SK-N-SH (cell line): ENCODE measurements around the gene IFNL4.

Experiments
- MXI1 ChIP-seq: IDR thresholded peaks from 2 replicates; pipeline ENCODE4 v1.6.1; 2012; ENCODE audit warnings: mild to moderate bottlenecking, low read depth, low read length, improper control_type of control experiment
- NFIC ChIP-seq: IDR thresholded peaks from 2 replicates; pipeline ENCODE4 v1.4.0; 2012; ENCODE audit warnings: borderline replicate concordance
- POLR2AphosphoS5 ChIP-seq: IDR thresholded peaks from 2 replicates; pipeline ENCODE4 v1.6.1; 2012; ENCODE audit warnings: low read depth, low read length
- TF ChIP-seq, protein P1 (sequence below): fragments of 200-600 bp; sonication (generic); IDR thresholded peaks from 2 replicates; pipeline ENCODE4 v1.6.1; 2017; ENCODE audit warnings: antibody characterized with exemption, mild to moderate bottlenecking, moderate library complexity
- TF ChIP-seq, protein P2 (sequence below): IDR thresholded peaks from 2 replicates; pipeline ENCODE4 v1.6.1; 2012; ENCODE audit warnings: mild to moderate bottlenecking, low read depth, low read length, moderate library complexity

DNA sequence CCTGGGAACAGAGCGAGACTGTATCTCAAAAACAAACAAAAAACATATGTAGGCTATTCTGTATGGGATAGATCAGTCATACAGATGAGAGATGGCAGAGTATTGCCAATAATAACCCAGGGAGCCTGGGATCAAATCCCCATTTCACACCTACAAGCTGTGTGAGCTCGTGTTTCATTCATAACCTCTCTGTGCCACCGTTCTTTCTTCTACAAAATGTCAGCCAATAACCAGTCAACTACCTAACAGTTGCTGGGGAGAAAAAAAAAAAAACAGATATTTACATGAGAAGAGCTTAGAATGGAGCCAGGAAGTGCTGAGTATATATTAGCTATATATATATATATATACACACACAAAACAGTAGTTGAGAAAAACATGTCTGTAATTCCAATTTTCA is 13.0 kb upstream of the IFNL4 start:
- TF ChIP-seq, protein P1, sequence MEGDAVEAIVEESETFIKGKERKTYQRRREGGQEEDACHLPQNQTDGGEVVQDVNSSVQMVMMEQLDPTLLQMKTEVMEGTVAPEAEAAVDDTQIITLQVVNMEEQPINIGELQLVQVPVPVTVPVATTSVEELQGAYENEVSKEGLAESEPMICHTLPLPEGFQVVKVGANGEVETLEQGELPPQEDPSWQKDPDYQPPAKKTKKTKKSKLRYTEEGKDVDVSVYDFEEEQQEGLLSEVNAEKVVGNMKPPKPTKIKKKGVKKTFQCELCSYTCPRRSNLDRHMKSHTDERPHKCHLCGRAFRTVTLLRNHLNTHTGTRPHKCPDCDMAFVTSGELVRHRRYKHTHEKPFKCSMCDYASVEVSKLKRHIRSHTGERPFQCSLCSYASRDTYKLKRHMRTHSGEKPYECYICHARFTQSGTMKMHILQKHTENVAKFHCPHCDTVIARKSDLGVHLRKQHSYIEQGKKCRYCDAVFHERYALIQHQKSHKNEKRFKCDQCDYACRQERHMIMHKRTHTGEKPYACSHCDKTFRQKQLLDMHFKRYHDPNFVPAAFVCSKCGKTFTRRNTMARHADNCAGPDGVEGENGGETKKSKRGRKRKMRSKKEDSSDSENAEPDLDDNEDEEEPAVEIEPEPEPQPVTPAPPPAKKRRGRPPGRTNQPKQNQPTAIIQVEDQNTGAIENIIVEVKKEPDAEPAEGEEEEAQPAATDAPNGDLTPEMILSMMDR = no peak
- TF ChIP-seq MXI1 (no peak), POLR2AphosphoS5 (no peak), NFIC (no peak)
- TF ChIP-seq, protein P2, sequence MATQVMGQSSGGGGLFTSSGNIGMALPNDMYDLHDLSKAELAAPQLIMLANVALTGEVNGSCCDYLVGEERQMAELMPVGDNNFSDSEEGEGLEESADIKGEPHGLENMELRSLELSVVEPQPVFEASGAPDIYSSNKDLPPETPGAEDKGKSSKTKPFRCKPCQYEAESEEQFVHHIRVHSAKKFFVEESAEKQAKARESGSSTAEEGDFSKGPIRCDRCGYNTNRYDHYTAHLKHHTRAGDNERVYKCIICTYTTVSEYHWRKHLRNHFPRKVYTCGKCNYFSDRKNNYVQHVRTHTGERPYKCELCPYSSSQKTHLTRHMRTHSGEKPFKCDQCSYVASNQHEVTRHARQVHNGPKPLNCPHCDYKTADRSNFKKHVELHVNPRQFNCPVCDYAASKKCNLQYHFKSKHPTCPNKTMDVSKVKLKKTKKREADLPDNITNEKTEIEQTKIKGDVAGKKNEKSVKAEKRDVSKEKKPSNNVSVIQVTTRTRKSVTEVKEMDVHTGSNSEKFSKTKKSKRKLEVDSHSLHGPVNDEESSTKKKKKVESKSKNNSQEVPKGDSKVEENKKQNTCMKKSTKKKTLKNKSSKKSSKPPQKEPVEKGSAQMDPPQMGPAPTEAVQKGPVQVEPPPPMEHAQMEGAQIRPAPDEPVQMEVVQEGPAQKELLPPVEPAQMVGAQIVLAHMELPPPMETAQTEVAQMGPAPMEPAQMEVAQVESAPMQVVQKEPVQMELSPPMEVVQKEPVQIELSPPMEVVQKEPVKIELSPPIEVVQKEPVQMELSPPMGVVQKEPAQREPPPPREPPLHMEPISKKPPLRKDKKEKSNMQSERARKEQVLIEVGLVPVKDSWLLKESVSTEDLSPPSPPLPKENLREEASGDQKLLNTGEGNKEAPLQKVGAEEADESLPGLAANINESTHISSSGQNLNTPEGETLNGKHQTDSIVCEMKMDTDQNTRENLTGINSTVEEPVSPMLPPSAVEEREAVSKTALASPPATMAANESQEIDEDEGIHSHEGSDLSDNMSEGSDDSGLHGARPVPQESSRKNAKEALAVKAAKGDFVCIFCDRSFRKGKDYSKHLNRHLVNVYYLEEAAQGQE = no peak
